Keratinocyte (primary cell): ENCODE results near the gene CSTA. TPM values are rescaled to one million over a fixed set of nuclear protein-coding genes. Genes with fewer than 3 reads are reported as not detected.

ENCODE experiments used
- DNase-seq: peaks from one replicate; pipeline ENCODE4 v3.0.0-alpha.2; 2011; ENCODE audit warnings: low read depth, missing footprints, low spot score
- FAIRE-seq: peaks from 2 replicates; lab custom pipeline; 2011; peaks lifted over from hg19 to GRCh38; lab: Jason Lieb, UNC
- H2AFZ ChIP-seq: 2 replicates; pipeline ENCODE4 v1.6.0; 2012; ENCODE audit warnings: low read length, control low read depth, inconsistent platforms; ENCODE audit not compliant: control insufficient read depth
- H3K27ac ChIP-seq: 2 replicates; pipeline ENCODE4 v1.5.1; 2011; ENCODE audit warnings: low read length; ENCODE audit not compliant: control insufficient read depth, insufficient read depth
- H3K27me3 ChIP-seq: 3 replicates; pipeline ENCODE4 v1.6.0; 2011; ENCODE audit warnings: low read length; ENCODE audit not compliant: control insufficient read depth, insufficient read depth; ENCODE audit errors: extremely low read depth
- H3K36me3 ChIP-seq, 2 experiments: 2 replicates in 1 of 2; 3 replicates in 1 of 2; pipeline ENCODE4 v1.5.1; 2011; ENCODE audit warnings: low read length in 2 of 2, mild to moderate bottlenecking in 1 of 2; ENCODE audit not compliant: control insufficient read depth in 2 of 2, insufficient read depth in 2 of 2; ENCODE audit errors: extremely low read depth in 1 of 2
- H3K4me1 ChIP-seq: 3 replicates; pipeline ENCODE4 v1.5.1; 2011; ENCODE audit warnings: low read length; ENCODE audit not compliant: control insufficient read depth, insufficient read depth; ENCODE audit errors: extremely low read depth
- H3K4me2 ChIP-seq: 3 replicates; pipeline ENCODE4 v1.6.0; 2011; ENCODE audit warnings: low read depth, low read length; ENCODE audit not compliant: control insufficient read depth, insufficient read depth; ENCODE audit errors: extremely low read depth
- H3K4me3 ChIP-seq, 3 experiments: fragments of 200-600 bp in 1 of 3; sonication (generic) in 1 of 3; 2 replicates in 2 of 3; 3 replicates in 1 of 3; pipeline ENCODE4 v1.5.1; 2011 to 2016; ENCODE audit warnings: low read length in 3 of 3, mild to moderate bottlenecking in 3 of 3, control low read depth in 2 of 3, inconsistent platforms in 1 of 3, low read depth in 1 of 3, mixed read lengths in 1 of 3, mixed run types in 1 of 3, moderate library complexity in 1 of 3; ENCODE audit not compliant: control insufficient read depth in 2 of 3, insufficient read depth in 2 of 3; ENCODE audit errors: extremely low read depth in 1 of 3
- H3K79me2 ChIP-seq: 2 replicates; pipeline ENCODE4 v1.6.0; 2012; ENCODE audit warnings: low read length; ENCODE audit not compliant: control insufficient read depth, insufficient read depth
- H3K9ac ChIP-seq: 3 replicates; pipeline ENCODE4 v1.6.0; 2011; ENCODE audit warnings: low read length; ENCODE audit not compliant: control insufficient read depth, insufficient read depth; ENCODE audit errors: extremely low read depth
- H3K9me1 ChIP-seq: 3 replicates; pipeline ENCODE4 v1.6.0; 2011; ENCODE audit warnings: low read length; ENCODE audit not compliant: control insufficient read depth, insufficient read depth; ENCODE audit errors: extremely low read depth
- H3K9me3 ChIP-seq: 2 replicates; pipeline ENCODE4 v1.5.1; 2012; ENCODE audit warnings: low read depth, low read length; ENCODE audit not compliant: control insufficient read depth
- H4K20me1 ChIP-seq: 3 replicates; pipeline ENCODE4 v1.6.0; 2011; ENCODE audit warnings: low read length; ENCODE audit not compliant: control insufficient read depth, insufficient read depth; ENCODE audit errors: extremely low read depth
- CTCF ChIP-seq, 3 experiments: IDR thresholded peaks in 1 of 3; conservative IDR thresholded peaks in 1 of 3; optimal IDR thresholded peaks in 1 of 3; 2 replicates in 2 of 3; 3 replicates in 1 of 3; pipeline versions ENCODE3 to v1.5.1; 2011; ENCODE audit warnings: low read length in 3 of 3, mild to moderate bottlenecking in 3 of 3, moderate library complexity in 2 of 3, control low read depth in 1 of 3, inconsistent platforms in 1 of 3; ENCODE audit not compliant: insufficient read depth in 2 of 3; ENCODE audit errors: extremely low read depth in 1 of 3
- EZH2 ChIP-seq: IDR thresholded peaks from one replicate; pipeline ENCODE4 v1.6.1; 2012; ENCODE audit warnings: inconsistent platforms, mild to moderate bottlenecking, low read length, moderate library complexity
- dilution Hi-C: fragments of 300-500 bp; cut with MboI; formaldehyde crosslinking; loops from one replicate; pipeline ENCODE4 v1.7.0; 2020; ENCODE audit warnings: low sequenced_read_pairs; ENCODE audit not compliant: extremely low pct_ligation_motif_present
- polyA plus RNA-seq, 5 experiments: library from polyadenylated mRNA; depleted of rRNA in 3 of 5; stranded (reverse) in 3 of 5; stranded (forward) in 1 of 5; unstranded in 1 of 5; fragments of >200 nt; gene quantifications; 1 replicate in 1 of 5; 2 replicates in 3 of 5; 3 replicates in 1 of 5; pipeline versions ENCODE4 v1.2.1 to v1.2.3, GENCODE V29; 2011 to 2012; ENCODE audit warnings: missing spikeins in 2 of 5, low read depth in 1 of 5, low replicate concordance in 1 of 5

CSTA gene
- polyA plus RNA-seq, 1 donor (not counting 4 experiments of a cell fraction or from before 2014, with no cell fraction given): 1,138 TPM

- no peak overlapping the region for H3K9ac ChIP-seq
- no peaks in the 10 kb centered on the region for H3K9me3 ChIP-seq
- H3K27ac ChIP-seq: no peak overlapping the region
- dilution Hi-C loops: no loop called here
- peak overlapping the region; percentile 78 for H2AFZ ChIP-seq
- no peak for TF ChIP-seq CTCF (optimal IDR thresholded peaks at IDR 0.05 in 1 of 3, IDR thresholded peaks at IDR 0.05 in 1 of 3, conservative IDR thresholded peaks at IDR 0.05 in 1 of 3; ENCODE audit: extremely low read depth in 1 of 3, insufficient read depth in 2 of 3, low read length in 3 of 3)
- no peak for TF ChIP-seq EZH2
- H3K4me1 ChIP-seq: peaks cover 12% of the 10 kb centered on the region
- H3K9me1 ChIP-seq: no peaks in the 10 kb centered on the region
- H4K20me1 ChIP-seq: no peaks in the 10 kb centered on the region
- H3K27me3 ChIP-seq: no peaks in the 10 kb centered on the region
- H3K4me3 ChIP-seq: no peak overlapping the region
- H3K79me2 ChIP-seq: no peaks in the 10 kb centered on the region
- FAIRE-seq: peak; percentile 44
- DNase-seq: no peak
- H3K4me2 ChIP-seq: no peak overlapping the region
- H3K36me3 ChIP-seq: no peaks in the 10 kb centered on the region
Observed at GRCh38 chr3:122294359-122294758, 30.7 kb upstream of the CSTA start.

- H2AFZ ChIP-seq: peak overlapping the region; percentile 78
- H3K9ac ChIP-seq: no peak overlapping the region
- FAIRE-seq (no peak), DNase-seq (no peak)
- no peaks in the 10 kb centered on the region for H3K9me1 ChIP-seq
- dilution Hi-C loops: no loop called here
- peaks cover 12% of the 10 kb centered on the region for H3K4me1 ChIP-seq
- TF ChIP-seq EZH2 (no peak), CTCF (optimal IDR thresholded peaks at IDR 0.05 in 1 of 3, IDR thresholded peaks at IDR 0.05 in 1 of 3, conservative IDR thresholded peaks at IDR 0.05 in 1 of 3; ENCODE audit: extremely low read depth in 1 of 3, insufficient read depth in 2 of 3, low read length in 3 of 3) (no peak)
- no peaks in the 10 kb centered on the region for H3K36me3 ChIP-seq
- H4K20me1 ChIP-seq: no peaks in the 10 kb centered on the region
- H3K27ac ChIP-seq: no peak overlapping the region
- H3K4me3 ChIP-seq: no peak overlapping the region
- no peaks in the 10 kb centered on the region for H3K27me3 ChIP-seq
- no peak overlapping the region for H3K4me2 ChIP-seq
- no peaks in the 10 kb centered on the region for H3K9me3 ChIP-seq
- H3K79me2 ChIP-seq: no peaks in the 10 kb centered on the region
Observed at GRCh38 chr3:122295266-122296062, 29.6 kb upstream of the CSTA start.
